LNCaP clone FGC (cell line): ENCODE data around the gene ITGA2.

Source experiments
- DNase-seq: peaks from one replicate; pipeline ENCODE4 v3.0.0-alpha.2; 2011; ENCODE audit warnings: low read depth
- H3K4me3 ChIP-seq: 2 replicates; pipeline ENCODE4 v1.5.1; 2011; ENCODE audit warnings: mild to moderate bottlenecking, low read depth, low read length, control low read depth
- TF ChIP-seq, protein P1 (sequence below): IDR thresholded peaks from 2 replicates; pipeline ENCODE4 v1.5.1; 2012; ENCODE audit warnings: mild to moderate bottlenecking; ENCODE audit not compliant: control insufficient read depth, insufficient read depth; ENCODE audit errors: extremely low read depth

ITGA2 gene

DNA sequence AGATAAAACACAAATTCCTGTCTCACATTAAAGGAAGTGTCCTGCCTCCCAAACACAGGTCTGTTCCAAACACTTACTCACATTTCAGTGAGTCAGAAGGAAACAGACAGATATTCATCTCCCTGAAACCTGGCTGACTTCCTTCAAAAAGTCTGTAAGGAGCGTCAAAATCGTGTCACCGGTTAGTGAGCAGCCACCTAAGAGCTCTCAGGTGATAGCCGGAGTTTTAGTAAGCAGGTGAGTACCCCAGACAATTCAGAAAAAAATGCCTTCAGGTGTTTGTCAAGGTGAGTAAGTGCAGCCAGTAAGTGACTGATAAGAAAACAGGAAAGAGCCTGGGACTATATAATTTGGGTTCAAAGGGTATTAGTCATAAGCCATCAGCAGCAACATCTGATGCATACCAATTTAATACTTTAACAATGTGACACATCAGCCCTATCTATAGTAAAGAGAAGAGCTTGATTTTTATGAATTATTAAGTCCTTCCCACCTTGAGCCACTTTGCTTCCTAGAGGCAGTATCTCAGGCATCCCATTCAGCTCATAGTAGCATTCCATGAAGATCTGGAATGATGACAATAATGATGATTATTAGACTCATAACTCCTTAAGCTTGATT, 1.3 kb upstream of the ITGA2 start:
- peak; percentile 23 for DNase-seq
- H3K4me3 ChIP-seq: no peak overlapping the region
- TF ChIP-seq, protein P1, sequence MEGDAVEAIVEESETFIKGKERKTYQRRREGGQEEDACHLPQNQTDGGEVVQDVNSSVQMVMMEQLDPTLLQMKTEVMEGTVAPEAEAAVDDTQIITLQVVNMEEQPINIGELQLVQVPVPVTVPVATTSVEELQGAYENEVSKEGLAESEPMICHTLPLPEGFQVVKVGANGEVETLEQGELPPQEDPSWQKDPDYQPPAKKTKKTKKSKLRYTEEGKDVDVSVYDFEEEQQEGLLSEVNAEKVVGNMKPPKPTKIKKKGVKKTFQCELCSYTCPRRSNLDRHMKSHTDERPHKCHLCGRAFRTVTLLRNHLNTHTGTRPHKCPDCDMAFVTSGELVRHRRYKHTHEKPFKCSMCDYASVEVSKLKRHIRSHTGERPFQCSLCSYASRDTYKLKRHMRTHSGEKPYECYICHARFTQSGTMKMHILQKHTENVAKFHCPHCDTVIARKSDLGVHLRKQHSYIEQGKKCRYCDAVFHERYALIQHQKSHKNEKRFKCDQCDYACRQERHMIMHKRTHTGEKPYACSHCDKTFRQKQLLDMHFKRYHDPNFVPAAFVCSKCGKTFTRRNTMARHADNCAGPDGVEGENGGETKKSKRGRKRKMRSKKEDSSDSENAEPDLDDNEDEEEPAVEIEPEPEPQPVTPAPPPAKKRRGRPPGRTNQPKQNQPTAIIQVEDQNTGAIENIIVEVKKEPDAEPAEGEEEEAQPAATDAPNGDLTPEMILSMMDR: no peak

DNA sequence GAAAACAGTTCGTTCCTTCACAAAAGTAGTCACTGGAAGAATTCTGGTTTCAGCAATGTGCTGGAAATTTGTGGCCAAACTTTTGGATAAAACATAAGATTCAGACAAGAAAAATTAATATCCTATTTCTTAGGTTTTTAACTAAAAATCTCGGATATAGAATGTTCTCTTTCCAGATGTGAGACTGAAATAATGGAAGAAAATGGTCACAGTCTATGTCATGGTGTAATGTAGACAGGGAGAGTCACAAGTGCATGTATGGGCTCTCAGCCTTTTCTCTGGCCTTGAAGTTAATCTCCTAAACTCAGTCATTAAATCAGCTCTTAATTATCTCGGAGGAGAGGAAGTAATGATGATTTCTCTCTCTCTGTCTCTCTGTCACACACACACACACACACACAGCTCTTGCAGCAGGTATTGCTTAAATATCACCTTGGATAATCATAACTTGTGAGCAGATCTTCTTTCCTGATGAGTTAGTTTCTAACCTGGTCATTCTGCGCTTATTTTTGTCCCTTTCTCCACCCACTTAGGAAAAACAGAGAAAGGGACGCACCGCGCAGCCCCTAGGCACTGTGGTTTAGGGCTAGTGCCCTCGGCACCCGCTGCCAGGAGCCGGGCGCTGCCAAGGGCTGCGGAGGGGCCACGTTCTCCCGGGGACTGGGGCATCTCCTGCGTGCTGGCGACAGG, 672 bp upstream of the ITGA2 start:
- H3K4me3 ChIP-seq: peak overlapping the region; percentile 63
- TF ChIP-seq, protein P1: no peak
- DNase-seq: no peak

DNA sequence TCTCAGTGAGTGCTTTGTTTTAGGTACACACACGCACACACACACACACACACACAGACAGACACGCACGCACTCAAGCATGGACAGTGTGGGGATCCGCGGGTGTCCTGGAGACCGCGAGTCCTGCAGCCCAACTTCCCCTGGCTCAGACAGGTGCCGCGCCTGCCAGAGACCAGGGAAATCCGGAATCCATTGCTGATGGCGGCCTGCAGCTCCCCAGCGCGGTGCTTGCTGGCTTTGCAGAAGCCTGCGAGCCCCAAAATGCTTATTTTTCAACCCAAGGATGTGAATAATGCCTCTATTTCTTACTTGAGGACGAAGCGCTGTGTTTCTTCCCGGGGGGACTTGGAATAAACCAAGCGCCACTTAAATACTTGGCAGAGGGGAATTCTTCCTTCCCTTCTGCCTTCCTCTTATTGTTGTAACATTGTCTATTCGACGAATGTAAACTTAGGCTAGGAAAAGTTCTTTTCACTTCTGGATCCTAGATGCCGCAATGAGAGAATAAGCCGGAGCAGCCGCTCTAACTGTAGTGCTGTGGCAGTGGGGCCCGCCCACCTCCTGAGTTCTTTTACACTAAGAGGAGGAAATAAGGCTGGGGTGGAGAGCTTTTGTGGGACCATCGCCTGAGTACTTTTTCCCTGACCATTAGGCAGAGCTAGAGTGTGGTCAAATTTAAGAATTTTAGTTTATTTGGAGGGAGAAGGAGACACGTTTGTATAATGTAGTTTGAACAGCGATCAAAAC, 802 bp downstream of the ITGA2 start:
- peak overlapping the region; percentile 63 for H3K4me3 ChIP-seq
- no peak for DNase-seq
- TF ChIP-seq, protein P1: peak; percentile 31

- TF ChIP-seq, protein P1: no peak
- no peak overlapping the region for H3K4me3 ChIP-seq
- DNase-seq: no peak
Measured at GRCh38 chr5:52990528-52990925, 1.4 kb downstream of the ITGA2 start.

DNA sequence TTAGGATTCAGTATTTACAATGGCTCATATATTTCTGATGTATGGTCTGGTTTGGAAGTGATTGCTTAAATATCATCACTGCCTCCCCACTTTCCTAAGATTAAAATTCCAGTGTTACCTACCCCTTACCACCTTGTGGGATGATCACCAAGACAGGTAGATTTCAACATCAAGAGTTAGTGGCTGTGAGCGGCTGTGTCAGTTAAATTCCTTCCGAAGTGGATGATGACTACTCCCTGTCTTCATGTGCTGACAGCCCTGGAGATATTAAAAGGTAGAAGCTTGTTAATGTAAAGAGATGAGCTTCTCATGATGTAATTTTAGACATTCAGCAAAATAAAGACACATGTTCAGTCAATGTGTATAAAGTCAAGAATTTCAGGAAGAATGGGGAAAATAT, 4.2 kb downstream of the ITGA2 start:
- H3K4me3 ChIP-seq: no peak overlapping the region
- no peak for DNase-seq
- TF ChIP-seq, protein P1: no peak

DNA sequence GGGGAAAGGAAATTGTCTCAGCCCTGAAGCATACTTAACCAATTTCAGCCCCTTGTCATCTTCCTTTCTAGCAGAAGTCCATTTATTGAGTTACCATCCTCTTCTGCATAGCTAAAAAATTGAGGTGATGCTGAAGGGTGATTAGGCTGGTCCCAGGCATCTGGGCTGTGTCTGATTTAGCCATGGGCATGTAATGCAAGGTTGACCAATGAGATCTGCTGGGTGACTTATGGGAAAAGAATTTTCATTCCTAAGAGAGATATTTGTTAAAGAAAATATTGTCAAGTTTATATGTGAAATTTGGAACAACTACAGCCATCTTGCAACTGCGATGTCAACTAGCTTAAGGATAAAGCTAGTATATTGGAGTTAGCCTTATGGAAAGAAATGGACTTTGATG, 5.1 kb downstream of the ITGA2 start:
- H3K4me3 ChIP-seq: no peak overlapping the region
- TF ChIP-seq, protein P1: no peak
- DNase-seq: no peak

GRCh38 chr5:52995095-52995494, 5.9 kb downstream of the ITGA2 start:
- H3K4me3 ChIP-seq: no peak overlapping the region
- DNase-seq: no peak
- TF ChIP-seq, protein P1: no peak
